ENCODE results near the gene GCSH. TPM values are rescaled to one million over a fixed set of nuclear protein-coding genes. Genes with fewer than 3 reads are reported as not detected.
A peak's percentile ranks its signal among the peaks of the same experiment; 100 is the strongest.

The GCSH gene
- total RNA-seq, 1 experiment from 2014 or later = 109 TPM

- CTCF ChIA-PET = interaction anchor here (1.0 to 1.3 kb wide), 3 partner anchors 35 to 201 kb away, joined by 3 to 7 read pairs (median 3); partner anchors contain the start of gene BCO1
- peak overlapping the region; percentile 80 for H3K4me3 Mint-ChIP-seq (ENCODE audit: low read depth, unreplicated experiment)
- DNase-seq = no peak
- intact Hi-C loops (cut with micrococcal nuclease; ENCODE audit: unreplicated experiment) = loop anchor here (5.0 to 10.0 kb wide), 3 partner anchors 105 to 698 kb away; no protein-coding TSS in a partner anchor
- peaks cover 42% of the 10 kb centered on the region for H3K4me1 Mint-ChIP-seq (ENCODE audit: low read depth, unreplicated experiment)
- TF ChIP-seq CTCF (IDR thresholded peaks at IDR 0.05; ENCODE audit: unreplicated experiment) = no peak
- peak overlapping the region; percentile 60 for H3K27ac Mint-ChIP-seq (ENCODE audit: unreplicated experiment)
- H3K9me3 Mint-ChIP-seq (ENCODE audit: low read depth, unreplicated experiment) = no peaks in the 10 kb centered on the region
- TSS peak; percentile 45 for BruUV-seq (replicated peaks)
- H3K36me3 Mint-ChIP-seq (ENCODE audit: insufficient read depth, unreplicated experiment) = peaks cover 44% of the 10 kb centered on the region
- H3K27me3 Mint-ChIP-seq (ENCODE audit: unreplicated experiment) = no peaks in the 10 kb centered on the region
These were observed 59.3 kb downstream of the GCSH start for GRCh38 chr16:81036751-81037350.

GRCh38 chr16:81035975-81036750 lies 60.0 kb downstream of the GCSH start:
- CTCF ChIA-PET = interaction anchor here (0.6 to 1.3 kb wide), 14 partner anchors 12 to 598 kb away, joined by 3 to 9 read pairs (median 3); partner anchors contain the start of genes BCO1, C16orf46, CENPN and CMC2
- Mint-ChIP-seq H3K4me1 (ENCODE audit: low read depth, unreplicated experiment) (peaks cover 42% of the 10 kb centered on the region), H3K27me3 (ENCODE audit: unreplicated experiment) (no peaks in the 10 kb centered on the region), H3K36me3 (ENCODE audit: insufficient read depth, unreplicated experiment) (peaks cover 39% of the 10 kb centered on the region), H3K9me3 (ENCODE audit: low read depth, unreplicated experiment) (no peaks in the 10 kb centered on the region), H3K4me3 (ENCODE audit: low read depth, unreplicated experiment) (peak overlapping the region; percentile 80), H3K27ac (ENCODE audit: unreplicated experiment) (peak overlapping the region; percentile 60)
- BruUV-seq (replicated peaks) = no TSS peak
- intact Hi-C loops (cut with micrococcal nuclease; ENCODE audit: unreplicated experiment) = loop anchor here (2.0 to 10.0 kb wide), 4 partner anchors 106 to 699 kb away; no protein-coding TSS in a partner anchor
- peak; percentile 38 for DNase-seq
- TF ChIP-seq CTCF (IDR thresholded peaks at IDR 0.05; ENCODE audit: unreplicated experiment) = no peak

GRCh38 chr16:81035398-81035974 lies 60.7 kb downstream of the GCSH start, which contains the start of gene ATMIN:
Gene ATMIN, plus strand, starts transcription at chr16:81035842. Its CDS starts 29 bp downstream, at chr16:81035871.
- DNase-seq = peak; percentile 97
- CTCF ChIA-PET = interaction anchor here (0.6 to 1.3 kb wide), 14 partner anchors 13 to 599 kb away, joined by 3 to 9 read pairs (median 3); partner anchors contain the start of genes BCO1, C16orf46, CENPN and CMC2
- H3K9me3 Mint-ChIP-seq (ENCODE audit: low read depth, unreplicated experiment) = no peaks in the 10 kb centered on the region
- H3K4me1 Mint-ChIP-seq (ENCODE audit: low read depth, unreplicated experiment) = peaks cover 38% of the 10 kb centered on the region
- peaks cover 34% of the 10 kb centered on the region for H3K36me3 Mint-ChIP-seq (ENCODE audit: insufficient read depth, unreplicated experiment)
- H3K4me3 Mint-ChIP-seq (ENCODE audit: low read depth, unreplicated experiment) = peak within 1 kb of the TSS; percentile 80
- peak within 1 kb of the TSS; percentile 60 for H3K27ac Mint-ChIP-seq (ENCODE audit: unreplicated experiment)
- BruUV-seq (replicated peaks) = no TSS peak
- peak; percentile 100 for TF ChIP-seq CTCF (IDR thresholded peaks at IDR 0.05; ENCODE audit: unreplicated experiment)
- H3K27me3 Mint-ChIP-seq (ENCODE audit: unreplicated experiment) = no peaks in the 10 kb centered on the region
- intact Hi-C loops (cut with micrococcal nuclease; ENCODE audit: unreplicated experiment) = loop anchor here (2.0 to 10.0 kb wide), 4 partner anchors 107 to 699 kb away; no protein-coding TSS in a partner anchor

Other genes starting within 250 kb of the GCSH start
- gene CMC2, start 89.5 kb downstream of the GCSH start, total RNA-seq (2022) = 111 and 123 TPM in 2 replicates
- 72.2 and 81.5 TPM in 2 replicates for gene CENPN, start 89.2 kb downstream of the GCSH start, total RNA-seq (2022)
- gene ATMIN, start 60.6 kb downstream of the GCSH start, total RNA-seq (2022) = 61.3 and 64.3 TPM in 2 replicates
- 2.2 TPM in 1 of 2 replicates, not detected in the other for gene C16orf46, start 19.2 kb downstream of the GCSH start, total RNA-seq (2022)
- gene BCO1, start 142.3 kb upstream of the GCSH start, total RNA-seq (2022) = 6.6 and 9.1 TPM in 2 replicates
- 17.6 and 22.0 TPM in 2 replicates for gene GAN, start 218.6 kb upstream of the GCSH start, total RNA-seq (2022)

Measured in Calu3 (cell line).